ENCODE results near the gene UBA7. TPM values are rescaled to one million over a fixed set of nuclear protein-coding genes. Genes with fewer than 3 reads are reported as not detected.
A peak's percentile ranks its signal among the peaks of the same experiment; 100 is the strongest.

The UBA7 gene
- total and polyA plus RNA-seq, 2 of the 13 experiments (the other 11 are each of a cell fraction or from before 2014, with no cell fraction given) = 9.5 to 16.5 TPM

- no peak for TF ChIP-seq CSRNP2 (CRISPR knock-in tag; conservative IDR thresholded peaks at IDR 0.05; ENCODE audit: low read depth)
- peak; percentile 39; the same call in 1 of the 2 replicates for TF ChIP-seq ARID2 (CRISPR knock-in tag; IDR thresholded peaks at IDR 0.05; ENCODE audit: borderline replicate concordance)
- TF ChIP-seq ZNF768 (CRISPR knock-in tag; IDR thresholded peaks at IDR 0.05) = peak; percentile 36; the same call in 1 of the 2 replicates
- TF ChIP-seq ZBTB38 (CRISPR knock-in tag; IDR thresholded peaks at IDR 0.05) = no peak
- TF ChIP-seq ZNF670 (CRISPR knock-in tag; IDR thresholded peaks at IDR 0.05; ENCODE audit: borderline replicate concordance) = 0 out of 2 replicates have a peak, but pooled peaks have one; percentile 40
- no peak for TF ChIP-seq ZBTB21 (CRISPR knock-in tag; IDR thresholded peaks at IDR 0.05)
- no peak for TF ChIP-seq ZNF460 (CRISPR knock-in tag; IDR thresholded peaks at IDR 0.05; ENCODE audit: borderline replicate concordance)
- TF ChIP-seq KLF16 (CRISPR knock-in tag; IDR thresholded peaks at IDR 0.05) = no peak
- no peak for TF ChIP-seq SSRP1 (CRISPR knock-in tag; IDR thresholded peaks at IDR 0.05)
- no peak for TF ChIP-seq ZNF274 (CRISPR knock-in tag; IDR thresholded peaks at IDR 0.05)
- peak; percentile 56 for TF ChIP-seq ZNF18 (CRISPR knock-in tag; IDR thresholded peaks at IDR 0.05; ENCODE audit: insufficient replicate concordance)
- TF ChIP-seq ZNF431 (CRISPR knock-in tag; IDR thresholded peaks at IDR 0.05; ENCODE audit: borderline replicate concordance, low read depth) = no peak
- no peak for TF ChIP-seq CREBL2 (CRISPR knock-in tag; IDR thresholded peaks at IDR 0.05; ENCODE audit: borderline replicate concordance)
- no peak for TF ChIP-seq ZBTB49 (CRISPR knock-in tag; IDR thresholded peaks at IDR 0.05; ENCODE audit: borderline replicate concordance)
- TF ChIP-seq ZNF354B (CRISPR knock-in tag; IDR thresholded peaks at IDR 0.05) = no peak
- no peak for TF ChIP-seq ONECUT2 (CRISPR knock-in tag; IDR thresholded peaks at IDR 0.05)
- no peak for TF ChIP-seq HNF1A (IDR thresholded peaks at IDR 0.05; ENCODE audit: low read depth)
- TF ChIP-seq HNF1A (CRISPR knock-in tag; IDR thresholded peaks at IDR 0.05; ENCODE audit: borderline replicate concordance) = no peak
Measured at GRCh38 chr3:49785565-49786356, 28.0 kb downstream of the UBA7 start (continued).

Measured in HepG2 (cell line).